Osteoblast (primary cell): ENCODE measurements around the gene CYP2C9. TPM values are rescaled to one million over a fixed set of nuclear protein-coding genes. Genes with fewer than 3 reads are reported as not detected.
"Not testable (repeated sequence)": the region's sequence is repeated elsewhere in the genome, so short reads cannot be mapped to it uniquely, and the experiment has no call there.

ENCODE experiments used
- DNase-seq: peaks from one replicate; pipeline ENCODE4 v3.0.0; 2011; ENCODE audit warnings: low spot score, mixed read lengths; ENCODE audit not compliant: insufficient read length; ENCODE audit errors: missing footprints
- H2AFZ ChIP-seq: 2 replicates; pipeline ENCODE4 v1.6.0; 2011; ENCODE audit warnings: mild to moderate bottlenecking, low read length
- H3K27ac ChIP-seq: 2 replicates; pipeline ENCODE4 v1.5.1; 2011; ENCODE audit warnings: mild to moderate bottlenecking, low read depth, low read length, moderate library complexity
- H3K27me3 ChIP-seq: 2 replicates; pipeline ENCODE4 v1.6.0; 2012; ENCODE audit warnings: mild to moderate bottlenecking, control low read depth, inconsistent platforms, low read length, moderate library complexity; ENCODE audit not compliant: insufficient read depth
- H3K36me3 ChIP-seq: 2 replicates; pipeline ENCODE4 v1.5.1; 2011; ENCODE audit warnings: mild to moderate bottlenecking, low read length, control low read depth, moderate library complexity; ENCODE audit not compliant: insufficient read depth
- H3K4me1 ChIP-seq: 2 replicates; pipeline ENCODE4 v1.5.1; 2011; ENCODE audit warnings: mild to moderate bottlenecking, low read length, control low read depth, moderate library complexity; ENCODE audit not compliant: insufficient read depth
- H3K4me2 ChIP-seq: 2 replicates; pipeline ENCODE4 v1.6.0; 2011; ENCODE audit warnings: mild to moderate bottlenecking, low read length; ENCODE audit not compliant: insufficient read depth
- H3K4me3 ChIP-seq: fragments of 200-600 bp; sonication (generic); 3 replicates; pipeline ENCODE4 v1.5.1; 2012; ENCODE audit warnings: mild to moderate bottlenecking, low read length, inconsistent platforms; ENCODE audit not compliant: insufficient read depth
- H3K79me2 ChIP-seq: 2 replicates; pipeline ENCODE4 v1.6.0; 2012; ENCODE audit warnings: mild to moderate bottlenecking, low read length, control low read depth, inconsistent platforms; ENCODE audit not compliant: insufficient read depth
- H3K9me3 ChIP-seq: 2 replicates; pipeline ENCODE4 v1.5.1; 2011; ENCODE audit warnings: low read depth, low read length, control low read depth
- H4K20me1 ChIP-seq: 2 replicates; pipeline ENCODE4 v1.6.0; 2012; ENCODE audit warnings: mild to moderate bottlenecking, low read length, control low read depth; ENCODE audit not compliant: insufficient read depth
- total RNA-seq: library from RNA; depleted of rRNA; stranded (reverse); fragments of >200 nt; gene quantifications from 2 replicates; pipeline ENCODE4 v1.2.3, GENCODE V29; 2012
- TF ChIP-seq, protein P1 (sequence below): IDR thresholded peaks from 2 replicates; pipeline ENCODE4 v1.5.1; 2011; ENCODE audit warnings: mild to moderate bottlenecking, low read depth, low read length, moderate library complexity; ENCODE audit errors: extremely low read depth

The CYP2C9 gene
- total RNA-seq, 1 donor = not detected

DNA sequence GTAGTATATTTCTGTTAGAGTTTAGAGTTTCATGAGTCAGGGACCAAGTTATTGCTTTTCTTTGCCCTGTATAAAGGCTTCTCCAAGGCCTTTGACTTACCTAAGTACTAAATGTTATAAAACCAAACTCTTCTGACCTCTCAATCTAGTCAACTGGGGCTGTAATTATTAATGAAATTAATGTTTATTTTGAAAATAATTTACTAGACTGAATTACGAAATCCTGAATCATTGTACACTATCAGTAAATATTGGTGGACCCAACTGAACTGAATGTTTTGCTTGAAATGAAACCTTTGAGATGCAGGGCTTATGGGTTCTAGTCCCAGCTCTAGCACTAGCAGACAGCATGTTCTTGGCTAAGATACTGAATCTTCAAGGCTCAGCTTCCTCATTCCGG, 1.7 kb upstream of the CYP2C9 start:
- no peak for DNase-seq
- H4K20me1 ChIP-seq = no peaks in the 10 kb centered on the region
- TF ChIP-seq, protein P1, sequence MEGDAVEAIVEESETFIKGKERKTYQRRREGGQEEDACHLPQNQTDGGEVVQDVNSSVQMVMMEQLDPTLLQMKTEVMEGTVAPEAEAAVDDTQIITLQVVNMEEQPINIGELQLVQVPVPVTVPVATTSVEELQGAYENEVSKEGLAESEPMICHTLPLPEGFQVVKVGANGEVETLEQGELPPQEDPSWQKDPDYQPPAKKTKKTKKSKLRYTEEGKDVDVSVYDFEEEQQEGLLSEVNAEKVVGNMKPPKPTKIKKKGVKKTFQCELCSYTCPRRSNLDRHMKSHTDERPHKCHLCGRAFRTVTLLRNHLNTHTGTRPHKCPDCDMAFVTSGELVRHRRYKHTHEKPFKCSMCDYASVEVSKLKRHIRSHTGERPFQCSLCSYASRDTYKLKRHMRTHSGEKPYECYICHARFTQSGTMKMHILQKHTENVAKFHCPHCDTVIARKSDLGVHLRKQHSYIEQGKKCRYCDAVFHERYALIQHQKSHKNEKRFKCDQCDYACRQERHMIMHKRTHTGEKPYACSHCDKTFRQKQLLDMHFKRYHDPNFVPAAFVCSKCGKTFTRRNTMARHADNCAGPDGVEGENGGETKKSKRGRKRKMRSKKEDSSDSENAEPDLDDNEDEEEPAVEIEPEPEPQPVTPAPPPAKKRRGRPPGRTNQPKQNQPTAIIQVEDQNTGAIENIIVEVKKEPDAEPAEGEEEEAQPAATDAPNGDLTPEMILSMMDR = no peak
- no peaks in the 10 kb centered on the region for H3K36me3 ChIP-seq
- H3K79me2 ChIP-seq = no peaks in the 10 kb centered on the region
- no peaks in the 10 kb centered on the region for H3K9me3 ChIP-seq
- H3K27ac ChIP-seq = no peak overlapping the region
- H3K4me1 ChIP-seq = no peaks in the 10 kb centered on the region
- no peak overlapping the region for H3K4me2 ChIP-seq
- H3K27me3 ChIP-seq = no peaks in the 10 kb centered on the region
- no peak overlapping the region for H2AFZ ChIP-seq
- H3K4me3 ChIP-seq = no peak overlapping the region

DNA sequence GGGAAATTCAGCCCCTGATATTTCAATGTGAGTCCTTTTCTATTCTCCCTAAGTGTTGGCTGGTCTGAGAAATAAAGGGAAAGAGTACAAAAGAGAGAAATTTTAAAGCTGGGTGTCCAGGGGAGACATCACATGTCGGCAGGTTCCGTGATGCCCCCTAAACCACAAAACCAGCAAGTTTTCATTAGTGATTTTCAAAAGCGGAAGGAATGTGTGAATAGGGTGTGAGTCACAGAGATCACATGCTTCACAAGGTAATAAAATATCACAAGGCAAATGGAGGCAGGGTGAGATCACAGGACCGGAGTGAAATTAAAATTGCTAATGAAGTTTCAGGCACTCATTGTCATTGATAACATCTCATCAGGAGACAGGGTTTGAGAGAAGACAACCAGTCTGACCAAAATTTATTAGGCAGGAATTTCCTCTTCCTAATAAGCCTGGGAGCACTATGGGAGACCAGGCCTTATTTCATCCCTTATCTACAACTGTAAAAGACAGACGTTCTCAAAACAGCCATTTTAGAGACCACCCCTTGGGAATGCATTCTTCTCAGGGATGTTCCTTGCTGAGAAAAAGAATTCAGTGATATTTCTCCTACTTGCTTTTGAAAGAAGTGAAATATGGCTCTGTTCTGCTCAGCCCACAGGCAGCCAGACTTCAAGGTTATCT, 5.1 kb downstream of the CYP2C9 start:
- H3K4me1 ChIP-seq = not testable (repeated sequence)

DNA sequence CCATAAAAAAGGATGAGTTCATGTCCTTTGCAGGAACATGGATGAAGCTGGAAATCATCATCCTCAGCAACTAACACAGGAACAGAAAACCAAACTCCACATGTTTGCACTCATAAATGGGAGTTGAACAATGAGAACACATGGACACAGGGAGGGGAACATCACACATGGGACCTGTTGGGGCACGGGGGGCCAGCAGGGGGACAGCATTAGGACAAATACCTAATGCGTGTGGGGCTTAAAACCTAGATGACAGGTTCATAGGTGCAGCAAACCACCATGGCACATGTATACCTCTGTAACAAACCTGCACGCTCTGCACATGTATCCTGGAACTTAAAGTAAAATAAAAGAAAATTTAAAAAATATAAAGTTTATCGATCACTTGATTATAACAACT, 7.7 kb downstream of the CYP2C9 start:
- H3K79me2 ChIP-seq, H3K27ac ChIP-seq, H2AFZ ChIP-seq, H4K20me1 ChIP-seq, H3K36me3 ChIP-seq, DNase-seq, H3K27me3 ChIP-seq, H3K4me3 ChIP-seq, H3K4me2 ChIP-seq, H3K4me1 ChIP-seq, H3K9me3 ChIP-seq: not testable (repeated sequence)

More for the DNA sequence above, 5.1 kb downstream of the CYP2C9 start:
- H3K4me3 ChIP-seq, DNase-seq, H3K27ac ChIP-seq, H3K79me2 ChIP-seq, H3K27me3 ChIP-seq, H2AFZ ChIP-seq, H3K36me3 ChIP-seq, H3K9me3 ChIP-seq, H4K20me1 ChIP-seq, H3K4me2 ChIP-seq: not testable (repeated sequence)

DNA sequence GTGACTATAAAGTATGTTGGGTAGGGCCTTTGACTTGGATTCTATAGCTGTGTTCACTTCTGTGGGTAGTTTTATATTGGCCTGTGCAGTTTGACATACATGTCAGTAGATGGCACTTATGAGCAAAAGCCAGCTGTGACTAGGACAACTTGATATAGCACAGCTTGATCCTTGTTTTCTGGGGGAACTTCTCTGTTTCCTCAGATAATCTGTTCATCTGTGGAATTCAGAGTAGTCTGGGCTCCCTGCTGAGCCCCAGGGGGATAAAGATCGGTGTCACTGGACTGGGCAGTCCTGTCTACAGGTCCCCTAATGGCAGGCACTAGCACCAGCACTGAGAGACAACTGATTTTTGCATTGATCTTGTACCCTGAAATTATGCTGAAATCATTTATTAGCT, 25.4 kb downstream of the CYP2C9 start:
- Histone ChIP-seq H3K9me3 (no peaks in the 10 kb centered on the region), H2AFZ (no peak overlapping the region), H3K79me2 (no peaks in the 10 kb centered on the region), H3K36me3 (no peaks in the 10 kb centered on the region), H4K20me1 (no peaks in the 10 kb centered on the region), H3K4me1 (no peaks in the 10 kb centered on the region), H3K4me3 (no peak overlapping the region), H3K27ac (no peak overlapping the region), H3K4me2 (no peak overlapping the region), H3K27me3 (no peaks in the 10 kb centered on the region)
- no peak for DNase-seq
- TF ChIP-seq, protein P1 = peak; percentile 46

DNA sequence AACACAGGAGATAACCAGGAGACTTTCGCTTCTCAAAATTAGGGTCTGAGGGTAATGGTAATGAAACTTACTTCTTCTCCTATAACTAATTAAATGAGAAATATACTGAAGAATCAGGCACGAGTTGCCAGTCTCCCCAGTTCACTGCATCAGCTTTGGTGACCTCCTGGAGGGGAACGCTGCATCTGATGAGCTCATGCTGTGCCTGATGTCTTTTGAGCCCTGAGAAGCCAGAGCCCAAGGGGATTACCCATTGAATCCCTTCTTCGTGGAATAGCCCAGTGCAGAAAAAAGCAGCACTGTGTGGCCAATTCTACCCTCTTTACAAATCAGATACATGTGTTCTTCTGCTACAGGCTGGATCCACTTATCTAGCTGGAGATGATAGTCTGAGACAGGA, 45.1 kb downstream of the CYP2C9 start:
- Histone ChIP-seq H3K36me3 (no peaks in the 10 kb centered on the region), H4K20me1 (no peaks in the 10 kb centered on the region), H3K27me3 (no peaks in the 10 kb centered on the region), H3K79me2 (no peaks in the 10 kb centered on the region), H2AFZ (no peak overlapping the region), H3K4me1 (no peaks in the 10 kb centered on the region), H3K9me3 (no peaks in the 10 kb centered on the region), H3K4me3 (no peak overlapping the region), H3K4me2 (no peak overlapping the region), H3K27ac (no peak overlapping the region)
- DNase-seq = no peak
- TF ChIP-seq, protein P1 = no peak
